ENCODE measurements around the gene ITGA7.

ITGA7 gene

GRCh38 chr12:55733858-55734257, 26.2 kb upstream of the ITGA7 start:
- H3K4me3 ChIP-seq (ENCODE audit: low read depth, low read length) = no peak overlapping the region
- DNase-seq (ENCODE audit: low read depth) = no peak
- TF ChIP-seq, protein P1, sequence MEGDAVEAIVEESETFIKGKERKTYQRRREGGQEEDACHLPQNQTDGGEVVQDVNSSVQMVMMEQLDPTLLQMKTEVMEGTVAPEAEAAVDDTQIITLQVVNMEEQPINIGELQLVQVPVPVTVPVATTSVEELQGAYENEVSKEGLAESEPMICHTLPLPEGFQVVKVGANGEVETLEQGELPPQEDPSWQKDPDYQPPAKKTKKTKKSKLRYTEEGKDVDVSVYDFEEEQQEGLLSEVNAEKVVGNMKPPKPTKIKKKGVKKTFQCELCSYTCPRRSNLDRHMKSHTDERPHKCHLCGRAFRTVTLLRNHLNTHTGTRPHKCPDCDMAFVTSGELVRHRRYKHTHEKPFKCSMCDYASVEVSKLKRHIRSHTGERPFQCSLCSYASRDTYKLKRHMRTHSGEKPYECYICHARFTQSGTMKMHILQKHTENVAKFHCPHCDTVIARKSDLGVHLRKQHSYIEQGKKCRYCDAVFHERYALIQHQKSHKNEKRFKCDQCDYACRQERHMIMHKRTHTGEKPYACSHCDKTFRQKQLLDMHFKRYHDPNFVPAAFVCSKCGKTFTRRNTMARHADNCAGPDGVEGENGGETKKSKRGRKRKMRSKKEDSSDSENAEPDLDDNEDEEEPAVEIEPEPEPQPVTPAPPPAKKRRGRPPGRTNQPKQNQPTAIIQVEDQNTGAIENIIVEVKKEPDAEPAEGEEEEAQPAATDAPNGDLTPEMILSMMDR (IDR thresholded peaks at IDR 0.05; ENCODE audit: low read depth, low read length, missing control alignments) = no peak
- in situ Hi-C loops (cut with HindIII; ENCODE audit: low sequenced_read_pairs) = no loop called here

DNA sequence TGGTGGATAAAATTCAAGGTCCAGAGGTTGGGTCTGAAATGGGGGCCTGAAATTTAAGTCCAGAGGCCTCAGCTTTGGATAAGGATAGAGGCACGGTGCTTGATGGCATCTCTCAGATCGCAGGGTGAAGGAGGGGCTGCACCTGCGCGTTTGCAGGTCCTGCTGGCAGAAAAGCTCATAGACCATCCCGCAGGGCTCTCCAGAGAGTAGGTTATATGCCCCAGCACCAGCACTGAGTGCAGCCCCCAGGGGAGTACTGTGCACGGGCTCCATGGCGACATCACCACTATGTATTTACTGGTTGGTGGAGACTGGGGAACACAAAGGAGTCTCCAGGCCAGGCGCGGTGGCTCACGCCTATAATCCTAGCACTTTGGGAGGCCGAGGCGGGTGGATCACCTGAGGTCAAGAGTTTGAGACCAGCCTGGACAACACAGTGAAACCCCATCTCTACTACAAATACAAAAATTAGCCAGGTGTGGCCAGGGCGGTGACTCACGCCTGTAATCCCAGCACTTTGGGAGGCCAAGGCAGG, 25.4 kb upstream of the ITGA7 start:
- TF ChIP-seq, protein P1 (IDR thresholded peaks at IDR 0.05; ENCODE audit: low read depth, low read length, missing control alignments) = no peak
- H3K4me3 ChIP-seq (ENCODE audit: low read depth, low read length) = no peak overlapping the region
- DNase-seq (ENCODE audit: low read depth) = no peak
- in situ Hi-C loops (cut with HindIII; ENCODE audit: low sequenced_read_pairs) = no loop called here

- TF ChIP-seq, protein P1 (IDR thresholded peaks at IDR 0.05; ENCODE audit: low read depth, low read length, missing control alignments) = no peak
Observed at GRCh38 chr12:55732288-55732687, 24.6 kb upstream of the ITGA7 start.

GRCh38 chr12:55729819-55730818, 22.4 kb upstream of the ITGA7 start:
- H3K4me3 ChIP-seq (ENCODE audit: low read depth, low read length) = peak overlapping the region; percentile 89
- TF ChIP-seq, protein P1 (IDR thresholded peaks at IDR 0.05; ENCODE audit: low read depth, low read length, missing control alignments) = no peak
- DNase-seq (ENCODE audit: low read depth) = no peak
- in situ Hi-C loops (cut with HindIII; ENCODE audit: low sequenced_read_pairs) = no loop called here

More at GRCh38 chr12:55732288-55732687, 24.6 kb upstream of the ITGA7 start:
- H3K4me3 ChIP-seq (ENCODE audit: low read depth, low read length) = no peak overlapping the region
- in situ Hi-C loops (cut with HindIII; ENCODE audit: low sequenced_read_pairs) = no loop called here
- no peak for DNase-seq (ENCODE audit: low read depth)

- in situ Hi-C loops (cut with HindIII; ENCODE audit: low sequenced_read_pairs) = no loop called here
Observed at GRCh38 chr12:55728939-55729818, 21.5 kb upstream of the ITGA7 start, which contains the start of gene CD63. CD63 (minus strand) TSS chr12:55729009; CDS start chr12:55728341, 668 bp downstream.

More at GRCh38 chr12:55728939-55729818, 21.5 kb upstream of the ITGA7 start, which contains the start of gene CD63:
- peak within 1 kb of the TSS; percentile 89 for H3K4me3 ChIP-seq (ENCODE audit: low read depth, low read length)
- TF ChIP-seq, protein P1 (IDR thresholded peaks at IDR 0.05; ENCODE audit: low read depth, low read length, missing control alignments) = no peak
- DNase-seq (ENCODE audit: low read depth) = peak; percentile 86
